Stimulated activated CD4-positive, alpha-beta T cell treated with anti-CD3 and anti-CD28 coated beads, Interleukin-15, amount 100 ng/mL, for 48 hours (primary cell): Measurements from ENCODE around the gene COL9A1.
"Not testable (repeated sequence)": the region's sequence is repeated elsewhere in the genome, so short reads cannot be mapped to it uniquely, and the experiment has no call there.

Source experiments
- DNase-seq, 2 donors: peaks; one replicate each; pipeline ENCODE4 v3.0.0-alpha.2; 2020; ENCODE audit warnings: low read depth in 2 of 2

Gene COL9A1

DNA sequence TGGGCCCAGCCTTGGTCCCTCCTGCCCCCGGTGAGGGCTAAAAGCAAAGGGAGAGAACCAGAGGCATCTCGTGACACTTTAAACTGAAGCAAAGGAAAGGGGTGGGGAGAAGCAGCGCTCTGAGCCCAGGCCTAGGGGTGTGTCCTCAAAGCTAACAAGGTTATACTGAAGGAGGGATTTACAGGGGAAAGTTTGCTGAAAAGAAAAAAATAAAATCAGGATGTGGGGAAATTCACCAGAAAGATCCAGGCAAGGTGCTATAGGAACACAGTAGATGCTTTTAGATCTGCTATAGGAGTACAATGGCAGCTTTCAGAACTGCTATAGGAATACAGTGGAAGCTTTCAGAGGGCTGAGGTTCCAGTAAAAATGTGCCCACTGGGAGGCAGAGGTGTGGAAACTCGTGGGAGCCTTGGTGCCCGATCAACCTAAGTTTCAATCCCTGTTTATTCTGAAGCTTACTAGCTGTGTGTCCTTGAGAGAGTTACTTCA lies at the start of gene COL9A1:
COL9A1 (minus strand) TSS at position 51 of the 492 bp plus-strand sequence. CDS start 160 bp downstream, outside the sequence.
- DNase-seq = no peak

DNA sequence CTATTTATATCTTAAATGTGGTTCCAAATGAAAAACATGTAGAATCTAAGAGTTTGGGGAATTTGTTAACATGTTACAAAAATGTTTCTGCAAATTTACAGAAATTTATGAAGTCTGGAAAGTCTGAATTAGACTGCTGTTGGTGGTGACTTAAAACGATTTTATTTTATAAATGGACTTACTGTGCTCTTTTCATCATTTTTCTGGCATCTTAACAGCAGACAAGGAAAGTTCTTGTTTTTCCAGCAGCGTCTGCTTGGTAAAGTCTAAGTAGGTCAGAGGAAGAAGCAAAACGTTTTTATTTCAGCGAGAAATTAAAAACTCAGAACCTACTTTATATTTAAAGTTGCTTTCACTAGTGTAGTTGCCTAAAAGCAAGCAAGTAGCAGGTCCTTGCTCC lies 48.6 kb upstream of the COL9A1 start:
- no peak for DNase-seq

DNA sequence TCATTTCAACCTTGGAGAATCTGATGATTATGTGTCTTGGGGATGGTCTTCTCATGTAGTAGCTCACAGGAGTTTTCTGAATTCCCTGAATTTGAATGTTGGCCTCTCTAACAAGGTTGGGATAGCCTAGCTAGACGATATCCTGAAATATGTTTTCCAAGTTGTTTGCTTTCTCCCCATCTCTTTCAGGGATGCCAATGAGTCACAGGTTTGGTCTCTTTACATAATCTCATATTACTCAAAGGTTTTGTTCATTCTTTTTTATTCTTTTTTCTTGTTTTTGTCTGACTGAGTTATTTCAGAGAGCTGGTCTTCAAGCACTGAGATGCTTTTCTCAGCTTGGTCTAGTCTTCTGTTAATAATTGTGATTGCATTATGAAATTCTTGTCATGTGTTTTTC lies 42.7 kb upstream of the COL9A1 start:
- DNase-seq = no peak

DNA sequence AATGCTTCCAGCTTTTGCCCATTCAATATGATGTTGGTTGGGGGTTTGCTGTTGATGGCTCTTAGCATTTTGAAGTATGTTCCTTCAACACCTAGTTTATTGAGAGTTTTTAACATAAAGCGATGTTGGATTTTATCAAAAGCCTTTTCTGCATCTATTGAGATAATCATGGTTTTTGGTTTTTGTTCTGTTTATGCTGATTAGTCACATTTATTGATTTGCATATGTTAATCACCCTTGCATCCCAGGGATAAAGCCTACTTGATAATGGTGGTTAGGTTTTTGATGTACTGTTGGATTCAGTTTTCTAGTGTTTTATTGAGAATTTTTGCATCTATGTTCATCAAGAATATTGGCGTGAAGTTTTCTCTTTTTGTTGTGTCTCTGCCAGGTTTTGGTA lies 40.4 kb upstream of the COL9A1 start:
- DNase-seq = no peak

DNA sequence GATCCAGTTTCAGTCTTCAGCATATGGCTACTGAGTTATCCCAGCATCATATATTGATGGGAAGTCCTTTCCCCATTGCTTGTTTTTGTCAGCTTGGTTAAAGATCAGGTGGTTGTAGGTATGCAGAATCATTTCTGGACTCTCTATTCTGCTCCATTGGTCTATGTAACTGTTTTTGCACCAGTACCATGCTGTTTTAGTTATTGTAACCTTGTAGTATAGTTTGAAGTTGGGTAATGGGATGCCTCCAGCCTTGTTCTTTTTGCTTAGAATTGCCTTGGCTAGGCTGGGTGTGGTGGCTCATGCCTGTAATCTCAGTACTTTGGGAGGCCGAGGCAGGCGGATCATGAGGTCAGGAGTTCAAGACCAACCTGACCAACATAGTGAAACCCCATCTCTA lies 36.9 kb upstream of the COL9A1 start:
- not testable (repeated sequence) for DNase-seq

GRCh38 chr6:70338775-70339174 lies 35.9 kb upstream of the COL9A1 start:
- no peak for DNase-seq

- no peak for DNase-seq
These were observed 34.8 kb upstream of the COL9A1 start for GRCh38 chr6:70337743-70338105.

DNA sequence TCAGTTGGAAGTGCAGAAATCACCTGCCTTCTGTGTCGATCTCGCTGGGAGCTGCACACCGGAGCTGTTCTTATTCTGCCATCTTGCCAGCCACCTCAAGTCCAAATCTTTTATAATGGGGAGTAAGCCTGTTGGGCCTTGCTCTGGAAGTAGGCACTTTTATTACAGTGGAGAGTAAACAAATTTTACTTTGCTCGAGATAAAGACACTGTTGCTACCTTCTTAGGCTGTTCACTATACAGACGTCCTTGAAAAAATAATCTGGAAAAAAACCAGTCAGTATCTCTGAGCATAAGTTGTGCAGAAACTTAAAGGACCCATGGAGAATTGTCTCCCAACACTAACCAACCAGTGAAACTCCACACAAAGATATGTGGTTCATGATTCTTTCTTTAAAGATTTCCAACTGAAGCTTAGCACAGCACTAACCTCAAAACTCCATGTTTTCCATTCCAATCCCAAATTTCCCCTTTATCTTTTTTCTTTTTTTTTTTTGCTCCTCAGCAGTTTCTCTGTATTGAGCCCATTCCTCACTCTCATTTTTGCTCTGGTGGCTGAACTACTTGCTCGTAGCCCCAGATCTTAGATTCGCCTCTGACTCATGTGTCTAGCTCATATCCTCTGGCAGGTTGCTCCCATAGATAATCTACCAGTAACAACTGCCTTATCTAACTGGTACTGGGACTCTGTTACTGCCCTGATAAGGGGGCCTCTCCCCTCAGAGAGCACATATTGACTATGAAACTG lies 34.3 kb upstream of the COL9A1 start:
- no peak for DNase-seq

- DNase-seq = no peak
These were observed 24.2 kb upstream of the COL9A1 start for GRCh38 chr6:70327036-70327435.

- DNase-seq = no peak
These were observed 22.1 kb upstream of the COL9A1 start for GRCh38 chr6:70325009-70325408.

GRCh38 chr6:70317799-70318198 lies 14.9 kb upstream of the COL9A1 start:
- DNase-seq = not testable (repeated sequence)

DNA sequence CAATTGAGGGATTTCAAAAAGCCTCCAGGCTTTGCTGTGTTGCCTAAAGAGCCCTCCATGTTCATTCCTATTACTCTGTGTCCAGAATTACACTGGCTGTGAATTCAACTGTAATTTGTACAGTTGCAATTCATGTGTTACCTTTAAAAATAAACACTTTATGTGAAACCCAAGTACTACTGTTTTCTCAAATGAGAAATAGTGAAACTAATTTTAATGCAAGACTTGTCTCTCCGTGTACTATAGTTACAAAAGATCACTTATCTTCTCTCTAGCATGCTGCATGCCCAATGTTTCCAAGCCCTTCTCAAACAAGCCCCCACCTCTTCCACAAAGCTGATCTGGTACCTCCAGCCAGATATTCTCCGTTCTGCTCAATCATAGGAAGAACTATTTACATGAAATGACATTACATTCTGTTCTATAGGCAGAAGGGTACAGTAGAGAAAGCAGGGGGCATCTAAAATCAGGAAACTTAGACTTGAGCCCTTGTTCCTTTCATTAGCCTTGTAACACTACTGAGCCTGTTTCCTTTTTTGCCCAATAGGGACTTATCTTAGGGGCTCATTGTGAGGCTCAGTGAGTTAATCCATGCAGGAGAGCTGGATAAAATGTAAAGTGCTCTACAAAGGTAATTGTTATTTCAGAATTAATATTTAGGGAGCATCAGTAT lies 12.3 kb upstream of the COL9A1 start:
- DNase-seq = no peak

DNA sequence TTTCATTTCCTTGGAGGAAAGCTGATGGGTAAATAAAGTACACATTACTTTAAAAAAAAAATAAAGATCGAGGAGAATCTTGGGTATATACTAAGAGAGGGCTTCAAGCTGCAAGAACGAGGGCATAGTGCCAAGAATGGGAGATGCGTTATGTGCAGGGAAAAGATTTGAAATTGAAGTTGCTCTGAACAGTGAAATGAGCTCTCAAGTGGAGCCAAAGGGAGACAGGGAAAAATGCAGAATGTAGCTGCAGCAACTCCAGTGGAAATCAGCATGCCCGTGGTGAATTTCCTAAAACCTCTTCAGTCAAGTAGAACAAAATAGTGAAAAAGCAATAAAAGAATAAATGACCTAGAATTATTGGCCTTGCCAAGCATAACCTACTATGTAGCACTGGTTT lies 11.4 kb upstream of the COL9A1 start:
- no peak for DNase-seq

DNA sequence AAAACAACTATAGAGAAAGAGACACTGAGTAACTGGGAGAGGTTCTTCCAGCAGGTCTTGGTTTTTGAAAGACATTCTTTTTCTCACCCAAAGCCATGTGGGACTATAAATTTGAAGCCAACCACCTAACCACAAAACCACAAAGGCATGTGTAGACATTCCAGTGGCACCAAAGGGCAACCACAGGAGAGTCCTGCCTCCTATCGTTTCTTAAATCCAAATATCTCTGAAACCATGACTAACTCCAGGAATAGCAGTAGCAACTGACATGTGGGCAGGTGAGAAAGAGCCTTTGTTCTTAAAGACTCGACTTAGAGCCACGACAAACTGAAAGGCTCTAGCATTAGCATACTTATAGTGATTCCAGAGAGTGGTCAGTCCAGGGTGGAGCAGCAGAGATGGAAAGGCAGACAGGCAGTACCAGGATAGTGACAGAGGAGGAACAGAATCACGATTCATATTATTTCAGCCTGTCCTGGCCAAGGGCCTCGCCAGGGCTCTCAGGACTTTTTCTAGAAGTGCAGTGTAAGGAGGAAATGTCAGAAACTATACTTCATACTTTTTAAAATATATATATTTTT lies 9.4 kb upstream of the COL9A1 start:
- peak in 1 of 2 donors; percentile 2 for DNase-seq

GRCh38 chr6:70310063-70310694 lies 7.3 kb upstream of the COL9A1 start:
- DNase-seq = no peak

GRCh38 chr6:70309243-70309642 lies 6.4 kb upstream of the COL9A1 start:
- DNase-seq = no peak

DNA sequence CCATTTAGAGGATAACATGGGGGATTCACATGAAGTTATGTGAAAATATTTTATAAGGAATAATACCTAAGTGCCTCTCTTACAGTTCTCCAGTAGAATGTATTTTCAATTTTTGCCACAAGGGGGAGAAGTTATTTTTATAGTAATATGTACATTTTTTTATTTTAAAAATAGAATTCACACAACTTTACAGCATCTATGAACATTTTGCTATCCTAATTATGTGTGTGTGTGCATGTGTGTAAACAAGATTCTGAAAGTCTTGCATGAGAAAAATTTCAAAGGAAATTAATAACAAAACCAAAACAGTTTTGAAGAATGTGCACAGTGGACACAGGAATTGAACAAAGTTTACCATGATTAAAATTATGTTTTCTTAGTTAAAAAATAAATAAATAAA lies 5.3 kb upstream of the COL9A1 start:
- DNase-seq = not testable (repeated sequence)

DNA sequence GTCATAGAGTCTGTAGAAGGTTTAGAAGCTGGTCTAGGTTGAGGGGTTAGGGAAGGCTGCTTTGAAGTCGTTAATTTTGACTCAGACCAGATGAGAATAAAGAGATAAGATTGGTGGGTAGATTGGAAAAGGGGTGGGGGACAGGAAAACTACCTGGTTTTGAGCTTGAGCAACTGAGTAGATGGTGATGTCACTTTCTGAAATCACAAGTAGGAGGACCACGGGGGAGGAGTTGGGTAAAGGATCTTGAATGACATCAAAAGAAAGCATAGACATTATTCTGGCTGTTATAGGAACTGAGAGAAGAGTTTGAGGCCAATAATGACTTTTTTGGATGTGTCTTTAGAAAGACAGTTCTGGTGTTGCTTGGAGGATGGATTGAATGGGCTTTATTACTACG lies 4.1 kb upstream of the COL9A1 start:
- DNase-seq = no peak

GRCh38 chr6:70304616-70305015 lies 1.7 kb upstream of the COL9A1 start:
- DNase-seq = no peak

DNA sequence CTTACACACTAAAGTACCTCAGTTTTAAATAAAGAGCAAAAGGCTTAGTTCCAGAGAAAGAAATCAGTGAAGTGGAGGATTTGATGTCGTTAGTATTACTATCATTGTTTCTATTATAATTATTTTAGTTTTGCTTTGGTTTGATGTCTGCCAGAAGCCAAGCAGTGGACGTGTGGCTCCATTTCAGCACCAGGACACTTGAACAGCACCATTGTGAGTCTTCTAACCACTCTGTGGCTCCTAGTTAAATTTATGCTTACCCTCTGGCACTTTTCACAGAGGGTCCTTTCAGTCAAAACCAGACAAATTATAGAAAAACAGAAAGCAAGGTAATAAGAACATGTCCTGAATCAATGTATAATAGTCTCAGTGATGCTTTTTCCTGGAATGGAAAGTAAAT lies 3.4 kb downstream of the COL9A1 start:
- no peak for DNase-seq

DNA sequence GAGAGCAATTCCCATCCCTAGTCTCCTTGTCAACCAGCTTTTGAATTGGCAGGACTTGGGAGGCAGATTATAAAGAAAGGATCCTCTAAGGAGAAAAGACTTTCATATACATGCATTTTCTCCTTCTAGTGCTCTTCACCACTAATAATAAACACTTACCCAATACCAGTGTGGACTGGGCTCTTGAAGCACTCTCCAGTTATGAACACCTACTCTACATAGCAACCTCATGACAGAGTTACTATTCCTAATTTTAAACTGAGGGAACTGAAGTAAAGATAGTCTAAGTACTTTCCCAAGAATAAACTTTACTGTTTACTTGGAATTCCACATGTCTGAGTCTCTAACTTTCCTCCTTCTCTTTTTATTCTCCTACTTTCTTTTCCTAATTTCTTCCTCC lies 4.8 kb downstream of the COL9A1 start:
- DNase-seq = no peak

GRCh38 chr6:70292193-70292592 lies 10.7 kb downstream of the COL9A1 start:
- no peak for DNase-seq

- no peak for DNase-seq
These were observed 13.6 kb downstream of the COL9A1 start for GRCh38 chr6:70289299-70289698.
